Progenitor cell of endocrine pancreas (in vitro differentiated cells): ENCODE data around the gene SLC12A6. TPM values are rescaled to one million over a fixed set of nuclear protein-coding genes. Genes with fewer than 3 reads are reported as not detected.

ENCODE experiments used
- DNase-seq: peaks from one replicate; pipeline ENCODE4 v3.0.0; 2021; ENCODE audit warnings: low spot score; ENCODE audit not compliant: unreplicated experiment
- H3K27ac Mint-ChIP-seq: 2 replicates; pipeline ENCODE4 v1.8.0; 2021; ENCODE audit warnings: mild to moderate bottlenecking, moderate library complexity, mixed read lengths
- H3K27me3 Mint-ChIP-seq: 2 replicates; pipeline ENCODE4 v1.8.0; 2021; ENCODE audit warnings: mixed read lengths
- H3K36me3 Mint-ChIP-seq: 2 replicates; pipeline ENCODE4 v1.8.0; 2022; ENCODE audit warnings: mixed read lengths; ENCODE audit not compliant: insufficient read depth
- H3K4me1 Mint-ChIP-seq: 2 replicates; pipeline ENCODE4 v1.8.0; 2021; ENCODE audit warnings: low read depth, mixed read lengths
- H3K4me3 Mint-ChIP-seq: 2 replicates; pipeline ENCODE4 v1.8.0; 2021; ENCODE audit warnings: low read depth, mild to moderate bottlenecking, moderate library complexity, mixed read lengths
- H3K9me3 Mint-ChIP-seq: 2 replicates; pipeline ENCODE4 v1.8.0; 2021; ENCODE audit warnings: low read depth, mixed read lengths
- total RNA-seq: library from RNA; stranded (reverse); gene quantifications from 2 replicates; pipeline ENCODE4 v1.2.1, GENCODE V29; 2021
- TF ChIP-seq, protein P1 (sequence below): fragments of 200-600 bp; sonication (generic); IDR thresholded peaks from one replicate; pipeline ENCODE4 v1.5.0; 2021; ENCODE audit warnings: antibody characterized with exemption, mild to moderate bottlenecking; ENCODE audit not compliant: unreplicated experiment

The SLC12A6 gene
- total RNA-seq, 1 donor from 2014 or later, result 30.9 TPM

DNA sequence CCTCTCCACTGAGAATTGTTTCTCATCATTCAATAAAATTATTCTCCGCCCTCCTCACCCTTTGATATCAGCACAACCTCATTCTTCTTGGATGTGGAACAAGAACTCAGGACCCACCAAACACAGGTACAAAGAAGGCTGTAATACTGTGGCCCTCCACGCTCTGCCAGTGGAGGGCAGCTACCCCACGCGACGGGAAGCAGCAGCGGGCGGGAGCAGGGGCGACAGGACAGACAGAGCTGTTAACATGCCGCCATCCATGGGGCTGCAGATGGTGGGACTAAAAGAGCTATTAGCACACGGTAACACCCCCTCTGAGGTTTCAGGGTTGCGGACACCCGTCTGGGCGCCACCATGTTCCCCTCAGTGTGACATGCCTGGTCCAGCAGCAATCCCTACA, 75.2 kb downstream of the SLC12A6 start:
- H3K27ac Mint-ChIP-seq, result no peak overlapping the region
- no peaks in the 10 kb centered on the region for H3K27me3 Mint-ChIP-seq
- TF ChIP-seq, protein P1, sequence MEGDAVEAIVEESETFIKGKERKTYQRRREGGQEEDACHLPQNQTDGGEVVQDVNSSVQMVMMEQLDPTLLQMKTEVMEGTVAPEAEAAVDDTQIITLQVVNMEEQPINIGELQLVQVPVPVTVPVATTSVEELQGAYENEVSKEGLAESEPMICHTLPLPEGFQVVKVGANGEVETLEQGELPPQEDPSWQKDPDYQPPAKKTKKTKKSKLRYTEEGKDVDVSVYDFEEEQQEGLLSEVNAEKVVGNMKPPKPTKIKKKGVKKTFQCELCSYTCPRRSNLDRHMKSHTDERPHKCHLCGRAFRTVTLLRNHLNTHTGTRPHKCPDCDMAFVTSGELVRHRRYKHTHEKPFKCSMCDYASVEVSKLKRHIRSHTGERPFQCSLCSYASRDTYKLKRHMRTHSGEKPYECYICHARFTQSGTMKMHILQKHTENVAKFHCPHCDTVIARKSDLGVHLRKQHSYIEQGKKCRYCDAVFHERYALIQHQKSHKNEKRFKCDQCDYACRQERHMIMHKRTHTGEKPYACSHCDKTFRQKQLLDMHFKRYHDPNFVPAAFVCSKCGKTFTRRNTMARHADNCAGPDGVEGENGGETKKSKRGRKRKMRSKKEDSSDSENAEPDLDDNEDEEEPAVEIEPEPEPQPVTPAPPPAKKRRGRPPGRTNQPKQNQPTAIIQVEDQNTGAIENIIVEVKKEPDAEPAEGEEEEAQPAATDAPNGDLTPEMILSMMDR, result no peak
- H3K9me3 Mint-ChIP-seq, result no peaks in the 10 kb centered on the region
- no peak overlapping the region for H3K4me3 Mint-ChIP-seq
- peaks cover 5% of the 10 kb centered on the region for H3K36me3 Mint-ChIP-seq
- no peak for DNase-seq
- no peaks in the 10 kb centered on the region for H3K4me1 Mint-ChIP-seq

DNA sequence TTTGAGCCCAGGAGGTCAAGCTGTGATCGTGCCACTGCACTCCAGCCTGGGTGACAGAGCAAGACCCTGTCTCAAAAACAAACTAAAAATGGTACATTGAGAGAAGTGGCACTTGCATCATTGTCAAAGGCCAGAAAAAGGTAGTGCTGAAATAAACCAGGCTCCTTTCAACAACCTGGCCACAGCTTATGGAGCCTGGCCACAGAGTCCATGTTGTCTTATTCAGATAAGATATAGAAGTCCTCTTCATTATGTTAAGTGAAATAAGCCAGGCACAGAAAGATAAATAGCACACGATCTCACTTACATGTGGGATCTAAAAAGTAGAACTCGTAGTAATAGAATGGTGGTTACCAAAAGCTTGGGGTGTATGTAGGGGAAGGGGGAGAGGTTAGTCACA, 78.0 kb downstream of the SLC12A6 start:
- H3K27ac Mint-ChIP-seq, result no peak overlapping the region
- peaks cover 6% of the 10 kb centered on the region for H3K36me3 Mint-ChIP-seq
- no peaks in the 10 kb centered on the region for H3K4me1 Mint-ChIP-seq
- H3K9me3 Mint-ChIP-seq, result no peaks in the 10 kb centered on the region
- no peak for DNase-seq
- H3K4me3 Mint-ChIP-seq, result no peak overlapping the region
- TF ChIP-seq, protein P1, result no peak
- H3K27me3 Mint-ChIP-seq, result no peaks in the 10 kb centered on the region

DNA sequence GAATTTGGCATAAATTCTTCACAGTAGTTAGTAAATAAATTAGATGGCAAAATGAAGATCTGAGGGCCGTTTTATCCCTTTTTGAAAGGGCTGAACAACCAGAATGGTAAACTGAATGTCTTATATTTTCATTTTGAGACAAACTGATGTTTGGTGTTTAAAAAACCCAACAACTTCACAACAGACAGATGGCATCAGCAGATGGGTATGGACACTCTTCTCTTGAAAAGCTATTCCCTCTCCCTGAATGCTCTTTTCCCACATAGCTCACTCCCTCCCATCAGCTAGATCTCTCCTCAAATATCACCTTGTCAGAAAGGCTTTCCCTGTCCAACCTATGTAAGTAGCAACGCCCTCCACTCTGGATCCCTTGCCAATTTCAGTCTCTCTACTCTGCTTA, 79.4 kb downstream of the SLC12A6 start:
- Mint-ChIP-seq H3K36me3 (peaks cover 11% of the 10 kb centered on the region), H3K9me3 (no peaks in the 10 kb centered on the region), H3K27me3 (no peaks in the 10 kb centered on the region), H3K4me3 (no peak overlapping the region), H3K27ac (no peak overlapping the region), H3K4me1 (no peaks in the 10 kb centered on the region)
- no peak for DNase-seq
- TF ChIP-seq, protein P1, result no peak

DNA sequence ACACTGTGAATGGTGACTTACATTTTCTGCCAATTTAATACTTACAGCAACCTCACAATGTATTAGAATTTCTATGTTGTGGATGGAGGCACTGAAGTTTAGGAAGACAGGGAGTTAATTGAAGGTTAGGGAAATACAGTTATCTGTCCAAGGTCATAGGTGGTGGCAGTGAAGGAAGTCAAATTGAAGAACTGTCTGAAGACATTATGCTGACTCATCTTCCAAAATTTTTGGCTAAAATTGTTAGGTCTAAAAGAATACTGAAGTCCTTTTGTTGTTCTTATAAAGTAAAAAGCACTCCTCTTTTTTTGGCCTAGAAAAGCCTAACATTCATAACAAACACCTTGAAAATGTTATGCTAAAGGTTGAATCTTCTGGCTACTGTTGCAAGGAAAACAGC, 85.0 kb downstream of the SLC12A6 start:
- no peak for DNase-seq

DNA sequence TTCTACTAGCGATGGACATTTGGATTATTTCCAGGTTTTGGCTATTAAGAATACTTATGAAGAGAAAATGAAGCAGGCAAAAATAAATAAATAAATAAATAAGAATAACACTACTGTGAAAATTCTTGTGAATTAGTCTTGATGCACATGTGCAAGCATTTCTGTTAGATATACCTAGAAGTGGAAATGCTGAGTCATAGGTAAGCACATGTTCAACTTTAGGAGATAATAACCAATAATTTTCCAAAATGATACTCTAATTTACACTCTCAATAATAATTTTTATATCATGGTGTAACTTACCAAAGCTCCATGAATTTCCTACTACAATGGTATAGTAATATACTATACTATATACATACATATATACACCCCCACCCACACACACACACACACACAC, 89.4 kb downstream of the SLC12A6 start:
- Mint-ChIP-seq H3K27ac (no peak overlapping the region), H3K36me3 (peaks cover 8% of the 10 kb centered on the region), H3K4me3 (no peak overlapping the region), H3K27me3 (no peaks in the 10 kb centered on the region), H3K9me3 (no peaks in the 10 kb centered on the region), H3K4me1 (no peaks in the 10 kb centered on the region)
- no peak for DNase-seq
- TF ChIP-seq, protein P1, result no peak

More for the DNA sequence above, 85.0 kb downstream of the SLC12A6 start:
- H3K27ac Mint-ChIP-seq, result no peak overlapping the region
- peaks cover 14% of the 10 kb centered on the region for H3K36me3 Mint-ChIP-seq
- TF ChIP-seq, protein P1, result no peak
- no peaks in the 10 kb centered on the region for H3K9me3 Mint-ChIP-seq
- H3K27me3 Mint-ChIP-seq, result no peaks in the 10 kb centered on the region
- H3K4me1 Mint-ChIP-seq, result no peaks in the 10 kb centered on the region
- H3K4me3 Mint-ChIP-seq, result no peak overlapping the region
